HEK293 (cell line): ENCODE measurements around the gene AMMECR1L.

ENCODE experiments used
- CTCF ChIA-PET: fragments of 350-600 bp; formaldehyde crosslinking; extraction: SDS; loops from one replicate; lab custom pipeline; 2021; ENCODE audit warnings: antibody characterized with exemption; lab: Yijun Ruan, JAX
- POLR2A ChIA-PET: fragments of 300-600 bp; formaldehyde crosslinking; extraction: SDS; loops from one replicate; lab custom pipeline; 2020; ENCODE audit warnings: antibody characterized with exemption, inconsistent platforms; lab: Yijun Ruan, JAX
- H3K27ac ChIP-seq: fragments of 200-500 bp; sonication (Bioruptor generic); 2 replicates; pipeline ENCODE4 v1.5.1; 2014; ENCODE audit warnings: low read depth, low read length, control low read depth, inconsistent platforms; ENCODE audit errors: extremely low read depth
- H3K36me3 ChIP-seq, 2 experiments: fragments of 200-500 bp in 1 of 2; sonication (Bioruptor generic) in 1 of 2; 1 replicate in 1 of 2; 2 replicates in 1 of 2; pipeline ENCODE4 v1.5.1; 2014 to 2017; ENCODE audit warnings: inconsistent platforms in 2 of 2, low read length in 2 of 2; ENCODE audit not compliant: control insufficient read depth in 2 of 2, insufficient read depth in 1 of 2
- H3K4me1 ChIP-seq: fragments of 200-500 bp; sonication (Bioruptor generic); 2 replicates; pipeline ENCODE4 v1.5.1; 2014; ENCODE audit warnings: mild to moderate bottlenecking, low read length, inconsistent platforms; ENCODE audit not compliant: control insufficient read depth, insufficient read depth
- H3K4me3 ChIP-seq: 2 replicates; pipeline ENCODE4 v1.5.1; 2011; ENCODE audit warnings: low read depth, mild to moderate bottlenecking, control low read depth, low read length, moderate library complexity
- H3K9me3 ChIP-seq: fragments of 200-500 bp; sonication (Bioruptor generic); 2 replicates; pipeline ENCODE4 v1.5.1; 2014; ENCODE audit warnings: low read depth, low read length, inconsistent platforms; ENCODE audit not compliant: control insufficient read depth, insufficient read depth
- ATF2 ChIP-seq: fragments of 450-650 bp; formaldehyde crosslinking; IDR thresholded peaks from 2 replicates; pipeline ENCODE4 v1.5.1; 2016; ENCODE audit warnings: missing biosample characterization, missing genetic modification characterization, low read depth
- BCL11A ChIP-seq: fragments of 450-650 bp; formaldehyde crosslinking; IDR thresholded peaks from 2 replicates; pipeline ENCODE4 v1.5.1; 2016; ENCODE audit warnings: low read depth, missing biosample characterization, missing genetic modification characterization
- BCL11B ChIP-seq: fragments of 450-650 bp; formaldehyde crosslinking; IDR thresholded peaks from 2 replicates; pipeline ENCODE4 v1.5.1; 2016; ENCODE audit warnings: low read depth, missing biosample characterization, missing genetic modification characterization
- KLF17 ChIP-seq: fragments of 450-650 bp; formaldehyde crosslinking; IDR thresholded peaks from 2 replicates; pipeline ENCODE4 v1.5.1; 2016; ENCODE audit warnings: missing biosample characterization, missing genetic modification characterization
- KLF8 ChIP-seq: fragments of 450-650 bp; formaldehyde crosslinking; IDR thresholded peaks from 2 replicates; pipeline ENCODE4 v1.5.1; 2016; ENCODE audit warnings: missing biosample characterization, missing genetic modification characterization
- PRDM6 ChIP-seq: fragments of 450-650 bp; formaldehyde crosslinking; IDR thresholded peaks from 2 replicates; pipeline ENCODE4 v1.5.1; 2017; ENCODE audit warnings: missing biosample characterization, missing genetic modification characterization
- SP2 ChIP-seq: fragments of 450-650 bp; formaldehyde crosslinking; IDR thresholded peaks from 2 replicates; pipeline ENCODE4 v1.5.1; 2016; ENCODE audit warnings: missing biosample characterization, missing genetic modification characterization
- SP7 ChIP-seq: fragments of 450-650 bp; formaldehyde crosslinking; IDR thresholded peaks from 2 replicates; pipeline ENCODE4 v1.5.1; 2016; ENCODE audit warnings: missing biosample characterization, missing genetic modification characterization
- TCF7L2 ChIP-seq: IDR thresholded peaks from 2 replicates; pipeline ENCODE4 v1.6.1; 2011; ENCODE audit warnings: low read depth, mild to moderate bottlenecking, inconsistent platforms, low read length, moderate library complexity, borderline replicate concordance
- ZBTB21 ChIP-seq: fragments of 450-650 bp; formaldehyde crosslinking; IDR thresholded peaks from 2 replicates; pipeline ENCODE4 v1.5.1; 2017; ENCODE audit warnings: missing biosample characterization, missing genetic modification characterization
- ZFP41 ChIP-seq: fragments of 450-650 bp; formaldehyde crosslinking; IDR thresholded peaks from 2 replicates; pipeline ENCODE4 v1.5.1; 2016; ENCODE audit warnings: missing biosample characterization, missing genetic modification characterization, borderline replicate concordance
- ZNF2 ChIP-seq: fragments of 450-650 bp; formaldehyde crosslinking; IDR thresholded peaks from 2 replicates; pipeline ENCODE4 v1.5.1; 2016; ENCODE audit warnings: missing biosample characterization, missing genetic modification characterization
- ZNF223 ChIP-seq: fragments of 450-650 bp; formaldehyde crosslinking; IDR thresholded peaks from 2 replicates; pipeline ENCODE4 v1.5.1; 2016; ENCODE audit warnings: missing biosample characterization, missing genetic modification characterization
- ZNF24 ChIP-seq: fragments of 450-650 bp; formaldehyde crosslinking; IDR thresholded peaks from 2 replicates; pipeline ENCODE4 v1.5.1; 2016; ENCODE audit warnings: missing biosample characterization, missing genetic modification characterization
- ZNF366 ChIP-seq: fragments of 450-650 bp; formaldehyde crosslinking; conservative IDR thresholded peaks from 2 replicates; pipeline ENCODE4 v1.5.1; 2016; ENCODE audit warnings: missing biosample characterization, missing genetic modification characterization
- ZNF391 ChIP-seq: fragments of 450-650 bp; formaldehyde crosslinking; IDR thresholded peaks from 2 replicates; pipeline ENCODE4 v1.5.1; 2016; ENCODE audit warnings: low read depth, missing biosample characterization, missing genetic modification characterization, borderline replicate concordance
- ZNF394 ChIP-seq: fragments of 450-650 bp; formaldehyde crosslinking; IDR thresholded peaks from 2 replicates; pipeline ENCODE4 v1.5.1; 2016; ENCODE audit warnings: missing biosample characterization, missing genetic modification characterization, mild to moderate bottlenecking, moderate library complexity, borderline replicate concordance
- ZNF560 ChIP-seq: fragments of 450-650 bp; formaldehyde crosslinking; IDR thresholded peaks from 2 replicates; pipeline ENCODE4 v1.5.1; 2017; ENCODE audit warnings: missing biosample characterization, missing genetic modification characterization, borderline replicate concordance
- ZNF571 ChIP-seq: fragments of 450-650 bp; formaldehyde crosslinking; IDR thresholded peaks from 2 replicates; pipeline ENCODE4 v1.5.0; 2017; ENCODE audit warnings: missing biosample characterization, missing genetic modification characterization
- ZNF629 ChIP-seq: fragments of 450-650 bp; formaldehyde crosslinking; IDR thresholded peaks from 2 replicates; pipeline ENCODE4 v1.5.1; 2017; ENCODE audit warnings: missing biosample characterization, missing genetic modification characterization
- ZNF692 ChIP-seq: fragments of 450-650 bp; formaldehyde crosslinking; IDR thresholded peaks from 2 replicates; pipeline ENCODE4 v1.5.1; 2016; ENCODE audit warnings: missing biosample characterization, missing genetic modification characterization
- ZNF830 ChIP-seq: fragments of 450-650 bp; IDR thresholded peaks from 2 replicates; pipeline ENCODE4 v1.5.0; 2018; ENCODE audit warnings: missing biosample characterization, missing genetic modification characterization, low read depth, mild to moderate bottlenecking, moderate library complexity
- TF ChIP-seq, protein P1 (sequence below): fragments of 450-650 bp; formaldehyde crosslinking; IDR thresholded peaks from 2 replicates; pipeline ENCODE4 v1.5.1; 2016; ENCODE audit warnings: missing biosample characterization, missing genetic modification characterization

AMMECR1L gene

DNA sequence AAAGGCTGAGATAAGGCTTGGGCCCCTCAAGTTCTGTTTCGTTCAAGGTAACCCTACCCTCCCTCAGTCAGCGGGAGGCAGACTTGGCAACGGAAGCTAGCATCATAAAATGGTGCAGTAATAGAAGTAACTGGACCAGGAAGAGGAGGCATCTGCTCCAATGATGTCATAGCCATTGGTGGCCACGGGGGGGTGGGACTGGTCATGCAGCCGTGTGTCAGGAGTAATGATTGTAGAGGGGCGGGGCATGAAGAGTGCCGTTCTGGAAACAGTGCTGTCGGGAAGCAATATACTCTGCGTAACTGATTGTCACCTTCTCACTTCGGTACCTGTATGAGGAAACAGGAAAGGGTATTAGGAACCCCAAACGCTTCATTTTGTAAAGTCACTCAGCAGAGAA is 20.9 kb downstream of the AMMECR1L start (continued):
- TF ChIP-seq KLF17 (tag by site-specific recombination) = 0 out of 2 replicates have a peak, but pooled peaks have one; percentile 31
- no peak for TF ChIP-seq BCL11A
- TF ChIP-seq KLF8 (tag by site-specific recombination) = 0 out of 2 replicates have a peak, but pooled peaks have one; percentile 30
- TF ChIP-seq ZNF560 (tag by site-specific recombination) = no peak
- TF ChIP-seq BCL11B (tag by site-specific recombination) = no peak
- TF ChIP-seq SP2 (tag by site-specific recombination) = peak; percentile 50
- TF ChIP-seq TCF7L2 = no peak
- TF ChIP-seq ATF2 (tag by site-specific recombination) = peak; percentile 94
- TF ChIP-seq PRDM6 (tag by site-specific recombination) = no peak
- TF ChIP-seq, protein P1, sequence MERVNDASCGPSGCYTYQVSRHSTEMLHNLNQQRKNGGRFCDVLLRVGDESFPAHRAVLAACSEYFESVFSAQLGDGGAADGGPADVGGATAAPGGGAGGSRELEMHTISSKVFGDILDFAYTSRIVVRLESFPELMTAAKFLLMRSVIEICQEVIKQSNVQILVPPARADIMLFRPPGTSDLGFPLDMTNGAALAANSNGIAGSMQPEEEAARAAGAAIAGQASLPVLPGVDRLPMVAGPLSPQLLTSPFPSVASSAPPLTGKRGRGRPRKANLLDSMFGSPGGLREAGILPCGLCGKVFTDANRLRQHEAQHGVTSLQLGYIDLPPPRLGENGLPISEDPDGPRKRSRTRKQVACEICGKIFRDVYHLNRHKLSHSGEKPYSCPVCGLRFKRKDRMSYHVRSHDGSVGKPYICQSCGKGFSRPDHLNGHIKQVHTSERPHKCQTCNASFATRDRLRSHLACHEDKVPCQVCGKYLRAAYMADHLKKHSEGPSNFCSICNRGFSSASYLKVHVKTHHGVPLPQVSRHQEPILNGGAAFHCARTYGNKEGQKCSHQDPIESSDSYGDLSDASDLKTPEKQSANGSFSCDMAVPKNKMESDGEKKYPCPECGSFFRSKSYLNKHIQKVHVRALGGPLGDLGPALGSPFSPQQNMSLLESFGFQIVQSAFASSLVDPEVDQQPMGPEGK = peak; percentile 38
- peak; percentile 87 for TF ChIP-seq ZNF629 (tag by site-specific recombination)
- TF ChIP-seq ZNF692 (tag by site-specific recombination) = no peak
- TF ChIP-seq ZNF394 = peak; percentile 32; the same call in 1 of the 2 replicates
- TF ChIP-seq ZBTB21 (tag by site-specific recombination) = peak; percentile 85
- 0 out of 2 replicates have a peak, but pooled peaks have one; percentile 12 for TF ChIP-seq ZNF366 (tag by site-specific recombination)
- TF ChIP-seq ZNF2 (tag by site-specific recombination) = 0 out of 2 replicates have a peak, but pooled peaks have one; percentile 22
- TF ChIP-seq ZNF223 = no peak
- TF ChIP-seq SP7 = 0 out of 2 replicates have a peak, but pooled peaks have one; percentile 23

- POLR2A ChIA-PET = no interaction called here
- Histone ChIP-seq H3K4me1 (no peaks in the 10 kb centered on the region; the same call in 1 of the 2 replicates), H3K9me3 (no peaks in the 10 kb centered on the region), H3K4me3 (no peak overlapping the region), H3K27ac (no peak overlapping the region), H3K36me3 (peaks cover 11 to 51% of the 10 kb centered on the region in 2 experiments)
- TF ChIP-seq ZNF24 (tag by site-specific recombination) = no peak
- no peak for TF ChIP-seq ZFP41 (tag by site-specific recombination)
- TF ChIP-seq ZNF571 (tag by site-specific recombination) = no peak
- no peak for TF ChIP-seq ZNF830 (tag by site-specific recombination)
- TF ChIP-seq ZNF391 (tag by site-specific recombination) = no peak
- CTCF ChIA-PET = no interaction called here
Observed at GRCh38 chr2:127862228-127862627, 23.5 kb downstream of the AMMECR1L start.
